ENCODE measurements around the gene NNT. TPM values are rescaled to one million over a fixed set of nuclear protein-coding genes. Genes with fewer than 3 reads are reported as not detected.

The NNT gene
- total RNA-seq, 2 donors from 2014 or later = 63.2 to 70.6 TPM

DNA sequence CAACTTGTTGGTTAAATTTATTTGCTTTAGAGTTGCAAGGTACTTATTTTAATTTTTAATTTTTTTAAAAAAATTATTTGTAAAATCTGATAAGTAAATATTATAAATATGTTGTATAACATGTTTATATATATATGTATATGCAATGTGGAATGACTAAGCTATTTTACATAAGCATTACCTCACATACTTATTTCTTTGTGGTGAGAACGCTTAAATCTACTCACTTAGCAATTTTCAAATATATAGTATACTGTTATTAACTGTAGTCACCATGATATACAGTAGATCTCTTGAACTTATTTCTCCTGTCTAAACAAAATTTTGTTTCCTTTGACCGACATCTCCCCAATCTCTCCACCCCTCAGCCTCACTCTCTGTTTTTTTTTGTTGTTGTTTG lies 147.8 kb downstream of the NNT start:
- Mint-ChIP-seq H3K4me3 (no peak overlapping the region), H3K36me3 (no peaks in the 10 kb centered on the region), H3K9me3 (peaks cover 4% of the 10 kb centered on the region), H3K27ac (no peak overlapping the region), H3K4me1 (ENCODE audit: low read depth in 2 of 2) (no peaks in the 10 kb centered on the region), H3K27me3 (peaks cover 0 to 4% of the 10 kb centered on the region in 2 donors)
- DNase-seq (ENCODE audit: low spot score) (no peak), ATAC-seq (no peak)

DNA sequence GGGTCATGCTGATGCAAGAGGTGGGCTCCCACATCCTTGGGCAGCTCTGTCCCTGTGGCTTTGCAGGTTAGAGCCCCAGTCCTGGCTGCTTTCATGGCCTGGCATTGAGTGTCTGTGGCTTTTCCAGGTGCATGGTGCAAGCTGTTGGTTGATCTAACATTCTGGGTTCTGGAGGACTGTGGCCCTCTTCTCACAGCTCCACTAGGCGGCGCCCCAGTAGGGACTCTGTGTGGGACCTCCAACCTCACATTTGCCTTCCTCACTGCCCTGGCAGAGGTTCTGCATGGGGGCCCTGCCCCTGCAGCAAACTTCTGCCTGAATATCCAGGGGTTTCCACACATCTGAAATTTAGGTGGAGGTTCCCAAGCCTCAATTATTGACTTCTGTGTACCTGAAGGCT lies 150.1 kb downstream of the NNT start:
- Mint-ChIP-seq H3K27ac (no peak overlapping the region), H3K27me3 (peaks cover 0 to 4% of the 10 kb centered on the region in 2 donors), H3K9me3 (peaks cover 10% of the 10 kb centered on the region), H3K4me3 (no peak overlapping the region), H3K36me3 (peaks cover 4% of the 10 kb centered on the region), H3K4me1 (ENCODE audit: low read depth in 2 of 2) (no peaks in the 10 kb centered on the region)
- DNase-seq (ENCODE audit: low spot score) (no peak), ATAC-seq (no peak)

Other genes with a start within 250 kb of the NNT start
- gene CCL28, start 190.8 kb upstream of the NNT start, total RNA-seq = 10 to 100 TPM in 1 of 2 donors, 1 to 10 TPM in 1; 4.8 to 18.3 TPM
- 10 to 100 TPM; 20.6 to 23.0 TPM for gene TMEM267, start 119.3 kb upstream of the NNT start, total RNA-seq
- 1 to 10 TPM; 4.7 to 6.5 TPM for gene C5orf34, start 88.0 kb upstream of the NNT start, total RNA-seq
- gene PAIP1, start 46.1 kb upstream of the NNT start, total RNA-seq = 10 to 100 TPM; 47.9 to 57.0 TPM